Peyer's patch (tissue), 4 donors: Measurements from ENCODE around the gene CEBPB.

ENCODE experiments used
- CTCF ChIP-seq, 6 experiments: fragments of 450-650 bp in 4 of 6; fragments of 200-600 bp in 2 of 6; sonication (generic) in 1 of 6; IDR thresholded peaks; one replicate each; pipeline ENCODE4 v1.5.1; 2017 to 2019; ENCODE audit warnings: antibody characterized with exemption in 6 of 6, mild to moderate bottlenecking in 3 of 6, moderate library complexity in 1 of 6
- POLR2A ChIP-seq, 2 donors: fragments of 450-650 bp; IDR thresholded peaks; one replicate each; pipeline ENCODE4 v1.5.1; 2017; ENCODE audit warnings: antibody characterized with exemption in 2 of 2, mild to moderate bottlenecking in 2 of 2, moderate library complexity in 2 of 2

GRCh38 chr20:50187403-50188051 lies 3.1 kb upstream of the CEBPB start:
- TF ChIP-seq CTCF (IDR thresholded peaks at IDR 0.05) (no peak), POLR2A (IDR thresholded peaks at IDR 0.05) (no peak)
